ENCODE measurements around the gene RALGPS1.

- no peak for TF ChIP-seq CTCF (IDR thresholded peaks at IDR 0.05)
- no peak for TF ChIP-seq POLR2AphosphoS5 (IDR thresholded peaks at IDR 0.05)
Observed at GRCh38 chr9:127219520-127219919, 304.9 kb downstream of the RALGPS1 start.
